GM11168 (cell line): ENCODE measurements around the gene ARHGAP1.

Experiments used
- in situ Hi-C: fragments of 300-500 bp; cut with MboI; formaldehyde crosslinking; loops from one replicate; pipeline ENCODE4 v1.12.0; 2022; ENCODE audit warnings: low sequenced_read_pairs; ENCODE audit not compliant: unreplicated experiment

Gene ARHGAP1

GRCh38 chr11:46700241-46701077 is at the start of gene ARHGAP1, which contains the start of gene ZNF408:
ARHGAP1 (minus strand) TSS chr11:46700619; CDS start chr11:46696107, 4,512 bp downstream.
ZNF408 (plus strand) TSS chr11:46701031; CDS start chr11:46701048, 17 bp downstream.
- in situ Hi-C loops, result no loop called here

DNA sequence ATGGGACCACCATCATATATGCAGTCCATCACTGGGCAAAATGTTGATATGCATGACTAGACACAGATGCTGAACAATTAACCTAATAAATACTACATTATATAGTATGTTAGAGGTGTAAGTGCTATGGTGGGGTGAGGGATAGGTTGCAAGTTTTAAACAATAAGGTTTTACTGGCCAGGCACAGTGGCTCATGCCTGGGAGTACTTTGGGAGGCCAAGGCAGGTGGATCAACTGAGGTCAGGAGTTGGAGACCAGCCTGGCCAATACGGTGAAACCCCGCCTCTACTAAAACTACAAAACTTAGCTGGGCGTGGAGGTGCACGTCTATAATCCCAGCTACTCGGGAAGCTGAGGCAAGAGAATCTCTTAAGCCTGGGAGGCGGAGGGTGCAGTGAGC is 46.7 kb upstream of the ARHGAP1 start:
- in situ Hi-C loops, result no loop called here

- in situ Hi-C loops, result no loop called here
These were observed 45.6 kb upstream of the ARHGAP1 start for GRCh38 chr11:46745995-46746394.

GRCh38 chr11:46745328-46745727 is 44.9 kb upstream of the ARHGAP1 start:
- in situ Hi-C loops, result no loop called here

- in situ Hi-C loops, result no loop called here
These were observed 43.4 kb upstream of the ARHGAP1 start for GRCh38 chr11:46743693-46744339.

DNA sequence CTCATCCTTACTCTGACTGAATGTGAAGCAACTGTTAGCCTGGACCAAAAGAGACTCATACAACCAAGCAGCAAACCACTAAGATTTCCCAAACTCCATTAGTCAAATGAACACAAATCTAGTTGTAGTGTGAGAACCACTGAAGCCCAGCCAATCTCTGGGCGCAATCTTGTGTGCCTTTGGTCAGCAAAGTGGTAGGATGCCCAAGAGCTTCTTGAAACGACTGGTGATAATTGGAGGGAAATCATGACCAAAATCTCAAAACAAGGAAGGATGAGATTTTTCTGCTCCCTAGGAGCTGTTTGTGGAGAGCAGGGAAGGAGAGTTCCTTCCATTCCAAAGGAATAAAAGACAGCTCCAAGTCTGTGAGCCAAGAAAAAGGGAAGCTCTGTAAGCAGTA is 42.6 kb upstream of the ARHGAP1 start:
- in situ Hi-C loops, result no loop called here

DNA sequence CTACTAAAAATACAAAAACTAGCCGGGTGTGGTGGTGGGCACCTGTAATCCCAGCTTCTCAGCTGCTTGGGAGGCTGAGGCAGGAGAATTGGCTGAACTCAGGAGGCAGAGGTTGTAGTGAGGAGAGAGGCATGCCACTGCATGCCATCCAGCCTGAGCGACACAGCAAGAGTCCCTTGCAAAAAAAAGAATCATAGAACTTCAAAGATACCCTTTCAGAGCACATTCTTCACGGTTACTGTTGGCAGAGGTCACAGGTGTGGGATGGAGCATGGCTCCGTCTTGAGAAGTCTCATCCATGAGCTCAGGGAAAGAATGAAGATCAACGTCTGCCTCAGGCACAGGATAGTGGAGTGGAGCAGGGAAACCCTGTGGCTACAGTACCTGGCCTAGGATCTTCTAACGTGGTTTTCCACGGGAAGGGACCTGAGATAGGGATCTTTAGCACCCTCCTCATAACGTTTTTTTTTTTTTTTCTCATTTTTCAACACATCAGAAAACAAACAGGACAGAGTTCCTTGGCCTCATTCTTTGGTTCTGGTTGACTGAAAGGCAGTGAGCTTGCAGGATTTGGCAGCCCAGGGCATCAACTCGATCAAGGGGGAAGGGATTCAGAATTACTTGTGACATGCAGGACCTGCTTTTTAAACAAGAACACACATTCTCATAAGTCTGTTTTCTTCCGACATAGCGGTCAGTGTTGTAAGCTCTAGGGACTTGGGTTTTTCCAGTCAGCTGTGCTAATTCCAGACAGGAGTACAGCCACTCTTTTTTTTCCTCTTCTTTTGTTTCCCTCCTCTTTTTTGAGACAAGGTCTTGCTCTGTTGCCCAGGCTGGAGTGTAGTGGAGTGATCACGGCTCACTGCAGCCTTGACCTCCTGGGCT is 41.4 kb upstream of the ARHGAP1 start:
- in situ Hi-C loops, result no loop called here

GRCh38 chr11:46738887-46739286 is 38.5 kb upstream of the ARHGAP1 start:
- in situ Hi-C loops, result no loop called here

- in situ Hi-C loops, result no loop called here
These were observed 37.3 kb upstream of the ARHGAP1 start for GRCh38 chr11:46737699-46738098.

- in situ Hi-C loops, result no loop called here
These were observed 36.2 kb upstream of the ARHGAP1 start for GRCh38 chr11:46736615-46737014.

DNA sequence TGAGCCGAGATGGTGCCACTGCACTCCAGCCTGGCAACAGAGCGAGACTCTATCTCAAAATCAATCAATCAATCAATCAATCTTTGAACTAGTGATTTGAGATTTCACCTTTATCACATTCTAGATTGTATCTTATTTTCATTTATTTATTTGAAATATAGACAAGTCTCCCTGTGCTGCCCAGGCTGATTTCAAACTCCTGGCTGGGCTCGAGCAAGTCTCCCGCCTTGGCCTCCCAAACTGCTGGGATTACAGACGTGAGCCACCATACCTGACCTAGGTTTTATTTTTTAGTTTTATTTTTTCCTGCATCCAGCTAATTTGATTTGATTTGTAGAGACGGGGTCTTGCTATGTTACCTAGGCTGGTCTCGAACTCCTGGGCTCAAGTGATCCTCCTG is 35.7 kb upstream of the ARHGAP1 start:
- in situ Hi-C loops, result no loop called here

GRCh38 chr11:46733234-46733633 is 32.8 kb upstream of the ARHGAP1 start:
- in situ Hi-C loops, result no loop called here

GRCh38 chr11:46731545-46731944 is 31.1 kb upstream of the ARHGAP1 start:
- in situ Hi-C loops, result no loop called here

GRCh38 chr11:46729110-46730027 is 28.9 kb upstream of the ARHGAP1 start:
- in situ Hi-C loops, result no loop called here

DNA sequence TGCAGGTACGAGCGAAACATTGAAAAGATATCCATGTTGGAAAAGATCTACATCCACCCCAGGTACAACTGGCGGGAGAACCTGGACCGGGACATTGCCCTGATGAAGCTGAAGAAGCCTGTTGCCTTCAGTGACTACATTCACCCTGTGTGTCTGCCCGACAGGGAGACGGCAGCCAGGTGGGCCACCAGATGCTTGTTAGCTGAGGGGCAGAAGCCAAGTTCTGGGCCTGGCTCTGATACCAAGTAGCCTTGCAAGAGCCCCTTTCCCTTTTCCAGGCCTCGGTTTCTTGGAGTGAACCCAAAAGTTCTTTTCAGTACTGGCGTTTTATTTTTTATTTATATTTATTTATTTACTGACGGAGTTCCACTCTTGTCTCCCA is 28.2 kb upstream of the ARHGAP1 start:
- in situ Hi-C loops, result no loop called here

- in situ Hi-C loops, result no loop called here
These were observed 27.7 kb upstream of the ARHGAP1 start for GRCh38 chr11:46727952-46728658.

DNA sequence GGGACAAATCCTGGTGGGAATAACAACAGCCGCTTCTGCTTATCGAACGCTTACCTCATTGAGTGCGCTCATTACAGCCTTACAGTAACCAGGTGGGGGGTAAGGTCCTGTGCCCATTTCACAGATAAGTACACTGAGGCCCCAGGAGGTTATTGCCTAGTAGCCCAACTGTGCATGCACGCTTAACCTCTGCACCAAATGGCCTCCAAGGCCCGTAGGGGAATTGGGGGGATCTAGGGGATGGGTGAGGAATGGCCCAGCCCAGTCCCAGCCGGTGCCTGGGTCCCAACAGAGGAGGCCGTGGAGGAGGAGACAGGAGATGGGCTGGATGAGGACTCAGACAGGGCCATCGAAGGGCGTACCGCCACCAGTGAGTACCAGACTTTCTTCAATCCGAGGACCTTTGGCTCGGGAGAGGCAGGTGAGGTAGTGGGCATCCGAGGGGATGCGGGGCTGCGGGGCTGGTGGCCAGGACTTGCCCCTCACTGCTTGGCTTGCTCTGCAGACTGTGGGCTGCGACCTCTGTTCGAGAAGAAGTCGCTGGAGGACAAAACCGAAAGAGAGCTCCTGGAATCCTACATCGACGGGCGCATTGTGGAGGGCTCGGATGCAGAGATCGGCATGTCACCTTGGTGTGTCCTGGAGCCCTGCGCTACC is 25.9 kb upstream of the ARHGAP1 start:
- in situ Hi-C loops, result no loop called here

DNA sequence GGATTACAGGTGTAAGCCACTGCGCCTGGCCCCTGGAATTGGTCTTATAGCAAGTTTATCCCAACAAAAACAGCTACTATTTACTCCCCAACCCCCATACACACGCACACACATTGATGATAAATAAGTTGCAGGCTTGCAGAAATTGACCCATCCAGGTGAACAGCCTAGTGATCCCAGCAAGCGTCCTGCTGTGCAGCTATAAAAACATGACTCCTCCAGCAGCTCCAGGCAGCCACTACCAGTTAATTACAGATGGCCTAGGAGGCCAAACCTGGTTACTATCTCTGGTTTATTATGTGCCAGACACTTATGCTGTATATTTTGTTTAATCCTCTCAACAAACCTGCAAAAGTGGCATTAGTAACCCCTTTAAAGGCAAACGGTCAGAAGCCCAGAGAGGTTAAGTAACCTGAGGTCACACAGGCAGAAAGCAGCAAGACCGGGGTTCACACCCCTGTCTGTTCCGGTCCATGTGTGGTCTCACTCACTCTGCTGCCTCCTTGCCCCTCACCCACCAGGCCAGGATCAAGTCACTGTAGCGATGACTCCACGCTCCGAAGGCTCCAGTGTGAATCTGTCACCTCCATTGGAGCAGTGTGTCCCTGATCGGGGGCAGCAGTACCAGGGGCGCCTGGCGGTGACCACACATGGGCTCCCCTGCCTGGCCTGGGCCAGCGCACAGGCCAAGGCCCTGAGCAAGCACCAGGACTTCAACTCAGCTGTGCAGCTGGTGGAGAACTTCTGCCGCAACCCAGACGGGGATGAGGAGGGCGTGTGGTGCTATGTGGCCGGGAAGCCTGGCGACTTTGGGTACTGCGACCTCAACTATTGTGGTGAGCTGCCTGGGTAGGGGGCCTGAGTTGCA is 25.2 kb upstream of the ARHGAP1 start:
- in situ Hi-C loops, result no loop called here
